Camera-type eye (tissue), 1 donor: ENCODE measurements around the gene PIK3R2. TPM values are rescaled to one million over a fixed set of nuclear protein-coding genes. Genes with fewer than 3 reads are reported as not detected.

Experiments used
- total RNA-seq: library from RNA; depleted of rRNA; stranded (reverse); fragments of >200 nt; gene quantifications from one replicate; pipeline ENCODE4 v1.2.3, GENCODE V29; 2014

PIK3R2 gene
- total RNA-seq: 42.6 TPM

DNA sequence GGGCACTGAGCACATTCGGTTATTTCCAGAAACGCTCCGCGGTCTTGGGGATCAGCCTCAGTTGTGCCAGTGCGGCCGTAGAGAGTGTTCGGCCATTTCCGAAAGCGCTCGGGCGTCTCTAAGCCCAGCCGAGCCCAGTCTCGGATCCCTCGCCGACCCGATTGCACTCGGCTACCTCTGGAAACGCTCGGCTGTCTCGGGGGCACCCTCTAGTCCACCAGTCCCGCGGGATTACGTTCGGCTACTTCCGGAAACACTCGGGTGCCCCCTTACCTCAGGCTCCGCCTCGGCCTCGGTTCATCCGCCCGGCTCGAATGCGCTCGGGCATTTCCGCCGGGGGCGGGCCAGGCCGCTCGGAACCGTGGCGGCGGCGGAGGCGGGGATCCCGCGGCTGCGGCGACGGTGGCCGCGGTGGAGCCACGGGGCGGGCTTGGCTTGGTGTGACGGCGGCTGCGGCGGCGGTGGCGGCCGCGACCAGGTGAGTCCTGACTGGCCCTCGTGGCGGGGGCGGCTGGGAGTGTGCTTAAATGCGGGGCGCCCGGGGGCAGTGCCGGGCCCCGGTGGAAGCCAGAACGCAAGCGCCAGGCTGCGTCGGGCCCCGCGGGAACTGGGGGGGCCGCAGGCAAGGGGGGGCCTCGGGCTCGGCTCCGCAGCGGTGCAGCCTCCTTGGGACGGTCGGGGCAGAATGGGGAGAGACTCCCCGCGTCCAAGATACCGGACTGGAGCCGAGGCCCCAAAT lies at the start of gene PIK3R2:
Gene PIK3R2 (plus strand): TSS at position 347 of the 739 bp plus-strand sequence. CDS start 2,717 bp downstream, outside the sequence.

DNA sequence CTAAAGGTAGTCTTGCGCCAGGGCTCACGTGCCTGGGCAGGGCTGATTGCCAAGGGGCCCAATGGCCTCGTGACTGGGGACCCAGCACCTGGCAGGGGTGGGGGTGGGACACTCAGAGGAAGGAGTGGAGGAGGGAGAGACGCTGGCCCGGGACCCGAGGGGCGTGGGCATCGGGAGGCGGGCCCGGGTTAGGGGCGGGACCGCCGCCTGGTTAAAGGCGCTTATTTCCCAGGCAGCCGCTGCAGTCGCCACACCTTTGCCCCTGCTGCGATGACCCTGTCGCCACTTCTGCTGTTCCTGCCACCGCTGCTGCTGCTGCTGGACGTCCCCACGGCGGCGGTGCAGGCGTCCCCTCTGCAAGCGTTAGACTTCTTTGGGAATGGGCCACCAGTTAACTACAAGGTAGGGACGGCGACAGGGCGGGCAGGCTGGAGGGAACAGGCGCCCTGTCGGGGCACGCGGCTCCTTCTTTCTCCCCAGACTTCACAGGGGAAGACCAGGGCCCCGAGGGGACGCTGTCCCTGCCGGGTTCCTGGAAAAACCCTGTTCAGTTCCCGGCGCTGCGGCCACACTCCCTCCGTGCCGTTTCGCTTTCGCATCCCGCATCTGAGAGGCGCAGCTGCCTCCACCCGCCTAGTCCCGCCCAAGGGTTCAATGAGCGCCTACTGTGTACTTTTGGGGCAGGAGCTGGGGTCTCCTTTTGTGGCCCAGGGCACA lies 20.8 kb downstream of the PIK3R2 start, which contains the start of gene IFI30:
Gene IFI30 (plus strand): TSS at position 242 of the 717 bp plus-strand sequence. CDS start 29 bp downstream, at position 271.

DNA sequence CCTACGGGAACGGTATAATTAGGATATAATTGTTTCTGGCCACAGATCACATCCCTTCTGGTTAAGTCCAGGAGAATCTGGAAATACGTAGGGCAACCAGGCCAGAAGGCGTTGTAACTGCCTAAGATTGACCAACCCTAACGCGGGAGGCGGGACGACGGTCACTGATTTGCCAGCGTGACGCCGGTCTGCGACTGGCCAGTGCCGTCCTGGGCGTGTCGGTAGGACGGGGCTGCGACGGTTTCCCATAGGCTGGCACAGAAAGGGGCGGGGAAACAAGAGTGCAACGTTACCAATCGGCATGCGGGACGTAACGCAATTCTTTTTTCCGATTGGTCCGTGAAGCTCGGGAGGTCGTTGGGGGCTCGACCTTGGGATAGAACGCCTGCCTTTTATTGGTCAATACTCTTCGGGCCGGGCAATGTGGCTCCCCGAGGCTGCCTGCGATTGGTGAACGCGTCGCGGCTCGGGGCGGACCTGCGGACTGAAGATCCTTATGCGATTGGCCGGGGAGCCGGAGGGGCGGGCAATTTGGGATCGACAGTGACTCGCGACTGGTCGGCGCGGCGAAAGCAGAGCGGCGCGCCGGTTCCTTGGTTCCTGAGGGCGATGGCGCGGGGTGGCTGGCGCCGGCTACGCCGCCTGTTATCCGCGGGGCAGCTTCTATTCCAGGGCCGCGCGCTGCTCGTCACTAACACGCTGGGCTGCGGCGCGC lies 39.9 kb downstream of the PIK3R2 start, which contains the start of gene MPV17L2:
Gene MPV17L2 (plus strand): TSS at position 546 of the 715 bp plus-strand sequence. CDS start 64 bp downstream, at position 610.

DNA sequence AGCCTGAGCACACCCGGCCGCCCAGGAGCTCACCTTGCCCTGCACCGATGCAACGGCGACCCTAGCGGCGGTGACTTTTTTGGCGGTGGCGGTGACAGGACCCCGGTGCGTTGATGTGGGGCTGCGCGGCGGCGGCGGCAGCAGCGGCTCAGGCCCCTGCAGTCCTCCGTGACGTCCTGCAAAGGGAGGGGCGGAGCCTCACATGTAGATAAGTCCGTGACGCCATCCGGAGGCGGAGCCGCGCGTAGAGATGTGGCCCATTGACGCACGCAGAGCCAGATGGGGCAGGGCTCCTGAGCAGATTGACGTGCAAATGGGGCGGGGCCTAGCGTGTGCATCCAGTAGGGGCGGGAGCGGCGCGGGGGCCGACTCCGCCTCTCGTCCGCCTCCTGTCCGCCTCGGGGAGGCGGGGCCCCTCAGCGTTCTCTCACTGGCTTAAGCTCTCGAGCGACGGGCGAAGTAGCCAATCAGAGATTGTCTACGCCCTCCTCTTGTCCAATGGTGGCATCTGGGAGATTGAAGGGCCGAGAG lies 51.0 kb downstream of the PIK3R2 start, which contains the start of gene RAB3A:
Gene RAB3A (minus strand): TSS at position 180 of the 531 bp plus-strand sequence. CDS start 1,302 bp downstream, outside the sequence.

Other genes starting within 250 kb of the PIK3R2 start
- gene CCDC124, start 220.1 kb upstream of the PIK3R2 start, total RNA-seq: 50.0 TPM
- gene KCNN1, start 186.1 kb upstream of the PIK3R2 start, total RNA-seq: 11.1 TPM
- 34.5 TPM for gene ARRDC2, start 145.0 kb upstream of the PIK3R2 start, total RNA-seq
- 0.38 TPM for gene IL12RB1, start 66.2 kb upstream of the PIK3R2 start, total RNA-seq
- gene MAST3, start 55.4 kb upstream of the PIK3R2 start, total RNA-seq: 6.6 TPM
- gene IFI30, start 20.6 kb downstream of the PIK3R2 start, total RNA-seq: 5.8 TPM
- 9.4 TPM for gene MPV17L2, start 40.1 kb downstream of the PIK3R2 start, total RNA-seq
- gene RAB3A, start 50.9 kb downstream of the PIK3R2 start, total RNA-seq: 21.1 TPM
- 3.8 TPM for gene PDE4C, start 73.3 kb downstream of the PIK3R2 start, total RNA-seq
- 3.1 TPM for gene IQCN, start 121.3 kb downstream of the PIK3R2 start, total RNA-seq
- gene JUND, start 128.5 kb downstream of the PIK3R2 start, total RNA-seq: 217 TPM
- gene LSM4, start 169.9 kb downstream of the PIK3R2 start, total RNA-seq: 99.8 TPM
- gene PGPEP1, start 187.4 kb downstream of the PIK3R2 start, total RNA-seq: 19.3 TPM
- 8.2 TPM for gene GDF15, start 233.0 kb downstream of the PIK3R2 start, total RNA-seq
- 2.0 TPM for gene LRRC25, start 244.5 kb downstream of the PIK3R2 start, total RNA-seq